IPS-15b (cell line): ENCODE measurements around the gene HAUS5.

Experiments used
- H3K27me3 ChIP-seq: one replicate; pipeline ENCODE4 v1.6.1; 2013; ENCODE audit warnings: low read length; ENCODE audit not compliant: control insufficient read depth, insufficient read depth
- H3K36me3 ChIP-seq: one replicate; pipeline ENCODE4 v1.6.1; 2013; ENCODE audit warnings: low read length; ENCODE audit not compliant: control insufficient read depth, insufficient read depth
- H3K4me1 ChIP-seq: one replicate; pipeline ENCODE4 v1.6.1; 2013; ENCODE audit warnings: mild to moderate bottlenecking, low read length; ENCODE audit not compliant: control insufficient read depth, insufficient read depth
- H3K4me3 ChIP-seq: one replicate; pipeline ENCODE4 v1.5.1; 2013; ENCODE audit warnings: low read depth, low read length
- H3K9ac ChIP-seq: one replicate; pipeline ENCODE4 v1.6.1; 2013; ENCODE audit warnings: low read depth, mild to moderate bottlenecking, low read length
- H3K9me3 ChIP-seq: one replicate; pipeline ENCODE4 v1.6.1; 2013; ENCODE audit warnings: mild to moderate bottlenecking, low read length; ENCODE audit not compliant: control insufficient read depth, insufficient read depth

HAUS5 gene

GRCh38 chr19:35612224-35612558 lies 344 bp upstream of the HAUS5 start:
- H3K27me3 ChIP-seq, result peaks cover 5% of the 10 kb centered on the region
- peak overlapping the region; percentile 92 for H3K4me3 ChIP-seq
- no peaks in the 10 kb centered on the region for H3K9me3 ChIP-seq
- no peak overlapping the region for H3K9ac ChIP-seq
- H3K4me1 ChIP-seq, result no peaks in the 10 kb centered on the region
- peaks cover 15% of the 10 kb centered on the region for H3K36me3 ChIP-seq

DNA sequence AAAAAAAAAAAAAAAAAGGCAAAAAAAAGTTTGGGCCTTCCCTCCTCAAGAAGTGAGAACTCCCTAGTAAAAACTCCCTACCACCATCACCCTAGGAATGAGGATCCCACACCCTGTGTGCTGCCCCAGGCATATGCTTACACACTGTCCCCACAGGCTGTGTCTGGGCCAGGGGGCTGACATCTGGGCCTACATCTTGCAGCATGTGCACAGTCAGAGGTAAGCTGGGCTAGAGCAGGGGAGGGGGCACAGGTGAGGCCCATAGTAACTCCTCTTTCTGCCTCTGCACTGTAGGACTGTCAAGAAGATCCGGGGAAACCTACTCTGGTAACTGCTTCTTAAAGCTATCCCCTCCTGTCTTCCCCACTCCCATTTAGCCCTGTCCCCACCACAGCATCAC lies 1.0 kb downstream of the HAUS5 start:
- peaks cover 15% of the 10 kb centered on the region for H3K36me3 ChIP-seq
- H3K9me3 ChIP-seq, result no peaks in the 10 kb centered on the region
- peak overlapping the region; percentile 92 for H3K4me3 ChIP-seq
- H3K27me3 ChIP-seq, result peaks cover 5% of the 10 kb centered on the region
- no peaks in the 10 kb centered on the region for H3K4me1 ChIP-seq
- no peak overlapping the region for H3K9ac ChIP-seq

- H3K36me3 ChIP-seq, result peaks cover 15% of the 10 kb centered on the region
- peaks cover 5% of the 10 kb centered on the region for H3K27me3 ChIP-seq
- no peak overlapping the region for H3K4me3 ChIP-seq
- H3K9ac ChIP-seq, result no peak overlapping the region
- no peaks in the 10 kb centered on the region for H3K4me1 ChIP-seq
- H3K9me3 ChIP-seq, result no peaks in the 10 kb centered on the region
Measured at GRCh38 chr19:35615036-35615435, 2.5 kb downstream of the HAUS5 start.

DNA sequence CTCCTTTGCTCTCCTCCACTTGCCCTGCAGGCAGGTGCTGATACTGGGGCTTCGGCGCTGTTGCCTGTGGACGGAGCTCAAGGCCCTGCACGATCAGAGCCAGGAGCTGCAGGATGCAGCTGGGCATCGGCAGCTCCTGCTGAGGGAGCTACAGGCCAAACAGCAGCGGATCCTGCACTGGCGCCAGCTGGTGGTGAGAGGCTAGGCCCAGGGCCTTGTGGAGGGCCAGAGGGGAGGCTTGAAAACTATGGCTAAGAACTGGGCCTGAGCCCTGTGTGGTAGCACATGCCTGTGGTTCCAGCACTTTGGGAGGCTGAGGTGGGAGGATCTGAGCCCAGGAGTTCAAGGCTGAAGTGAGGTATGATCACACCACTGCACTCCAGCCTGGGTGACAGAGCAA lies 6.3 kb downstream of the HAUS5 start:
- H3K4me1 ChIP-seq, result no peaks in the 10 kb centered on the region
- H3K4me3 ChIP-seq, result no peak overlapping the region
- H3K27me3 ChIP-seq, result no peaks in the 10 kb centered on the region
- peaks cover 24% of the 10 kb centered on the region for H3K36me3 ChIP-seq
- no peak overlapping the region for H3K9ac ChIP-seq
- H3K9me3 ChIP-seq, result no peaks in the 10 kb centered on the region

DNA sequence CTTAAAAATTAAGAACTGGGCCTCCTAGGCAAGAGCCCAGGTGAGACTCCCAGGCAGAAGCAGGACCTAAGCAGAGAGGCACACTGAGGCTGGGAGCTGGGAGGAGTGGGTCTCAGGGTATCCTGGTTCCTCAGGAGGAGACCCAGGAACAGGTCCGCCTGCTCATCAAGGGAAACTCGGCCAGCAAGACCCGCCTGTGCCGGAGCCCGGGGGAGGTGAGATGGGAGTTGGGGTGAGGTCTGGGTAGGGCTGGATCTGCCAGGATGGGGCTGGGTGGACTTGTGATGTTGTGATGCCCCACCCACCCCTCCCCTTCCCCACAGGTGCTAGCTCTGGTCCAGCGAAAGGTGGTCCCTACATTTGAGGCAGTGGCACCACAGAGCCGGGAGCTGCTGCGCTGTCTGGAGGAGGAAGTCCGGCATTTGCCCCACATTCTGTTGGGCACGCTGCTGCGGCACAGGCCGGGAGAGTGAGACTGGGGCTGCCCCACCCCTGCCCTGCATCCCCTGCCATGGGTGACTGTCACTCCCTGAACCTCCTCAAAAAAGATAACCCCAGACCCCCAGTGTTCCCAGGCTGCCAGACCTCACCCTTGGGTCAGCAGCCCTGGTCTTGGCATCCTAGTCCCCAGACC lies 6.9 kb downstream of the HAUS5 start:
- H3K4me1 ChIP-seq, result no peaks in the 10 kb centered on the region
- no peak overlapping the region for H3K4me3 ChIP-seq
- no peak overlapping the region for H3K9ac ChIP-seq
- no peaks in the 10 kb centered on the region for H3K27me3 ChIP-seq
- H3K36me3 ChIP-seq, result peaks cover 24% of the 10 kb centered on the region
- no peaks in the 10 kb centered on the region for H3K9me3 ChIP-seq

GRCh38 chr19:35620001-35620400 lies 7.5 kb downstream of the HAUS5 start:
- Histone ChIP-seq H3K9ac (no peak overlapping the region), H3K4me3 (no peak overlapping the region), H3K4me1 (no peaks in the 10 kb centered on the region), H3K27me3 (no peaks in the 10 kb centered on the region), H3K36me3 (peaks cover 19% of the 10 kb centered on the region), H3K9me3 (no peaks in the 10 kb centered on the region)

GRCh38 chr19:35621708-35622107 lies 9.2 kb downstream of the HAUS5 start:
- Histone ChIP-seq H3K36me3 (peaks cover 14% of the 10 kb centered on the region), H3K9ac (no peak overlapping the region), H3K9me3 (no peaks in the 10 kb centered on the region)

GRCh38 chr19:35622750-35623149 lies 10.2 kb downstream of the HAUS5 start:
- Histone ChIP-seq H3K9me3 (no peaks in the 10 kb centered on the region), H3K4me1 (no peaks in the 10 kb centered on the region), H3K36me3 (peaks cover 9% of the 10 kb centered on the region), H3K9ac (peak overlapping the region; percentile 54), H3K4me3 (no peak overlapping the region), H3K27me3 (no peaks in the 10 kb centered on the region)

More at GRCh38 chr19:35621708-35622107, 9.2 kb downstream of the HAUS5 start:
- Histone ChIP-seq H3K4me1 (no peaks in the 10 kb centered on the region), H3K4me3 (no peak overlapping the region), H3K27me3 (no peaks in the 10 kb centered on the region)

GRCh38 chr19:35623327-35624010 lies 10.9 kb downstream of the HAUS5 start:
- Histone ChIP-seq H3K4me1 (no peaks in the 10 kb centered on the region), H3K36me3 (peaks cover 9% of the 10 kb centered on the region), H3K9ac (no peak overlapping the region), H3K9me3 (no peaks in the 10 kb centered on the region), H3K4me3 (no peak overlapping the region), H3K27me3 (no peaks in the 10 kb centered on the region)

- Histone ChIP-seq H3K9me3 (no peaks in the 10 kb centered on the region), H3K36me3 (peaks cover 25% of the 10 kb centered on the region), H3K4me3 (peak overlapping the region; percentile 80), H3K4me1 (no peaks in the 10 kb centered on the region), H3K27me3 (no peaks in the 10 kb centered on the region), H3K9ac (peak overlapping the region; percentile 70)
Measured at GRCh38 chr19:35628264-35628564, 15.7 kb downstream of the HAUS5 start.

DNA sequence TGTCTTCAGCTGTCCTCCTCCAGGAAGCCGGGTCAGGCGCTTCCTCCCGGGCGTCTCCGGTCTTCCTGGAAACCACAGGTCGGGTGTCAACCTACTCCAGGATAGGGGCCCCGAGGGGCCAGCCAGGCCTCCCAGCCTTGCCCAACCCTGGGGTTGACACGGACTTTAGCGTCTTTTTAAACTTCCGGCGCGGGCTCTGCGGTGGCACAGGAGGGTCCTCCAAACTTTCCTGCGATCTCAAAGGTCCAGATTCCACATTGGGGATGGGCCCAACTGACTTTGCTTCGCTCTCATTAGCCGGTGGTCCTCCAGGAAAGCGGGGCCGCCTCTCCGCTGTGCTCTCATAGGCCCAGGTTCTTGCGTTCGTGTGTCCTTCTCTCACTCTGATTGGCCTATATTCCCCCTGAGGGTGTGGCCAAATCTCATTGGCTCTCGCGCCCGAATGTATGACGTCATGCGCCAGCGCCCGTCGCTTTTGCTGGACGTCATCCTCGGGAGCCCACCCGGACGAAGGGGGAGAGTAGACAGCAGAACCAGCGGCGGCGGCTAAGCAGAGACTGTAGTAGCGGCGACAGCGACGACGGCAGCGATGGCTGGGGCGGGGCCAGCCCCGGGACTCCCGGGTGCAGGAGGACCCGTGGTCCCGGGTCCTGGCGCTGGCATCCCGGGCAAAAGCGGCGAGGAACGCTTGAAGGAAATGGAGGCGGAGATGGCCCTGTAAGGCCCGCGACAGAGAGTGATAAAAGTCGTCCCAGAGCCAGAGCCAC lies 16.2 kb downstream of the HAUS5 start, which contains the start of gene RBM42:
TSS of gene RBM42 (plus strand) at position 472 of the 767 bp plus-strand sequence. CDS start at position 590, 118 bp downstream.
- peak within 1 kb of the TSS; percentile 70 for H3K9ac ChIP-seq
- H3K4me3 ChIP-seq, result peak within 1 kb of the TSS; percentile 84
- H3K36me3 ChIP-seq, result peaks cover 23% of the 10 kb centered on the region
- no peaks in the 10 kb centered on the region for H3K4me1 ChIP-seq
- H3K27me3 ChIP-seq, result no peaks in the 10 kb centered on the region
- no peaks in the 10 kb centered on the region for H3K9me3 ChIP-seq

DNA sequence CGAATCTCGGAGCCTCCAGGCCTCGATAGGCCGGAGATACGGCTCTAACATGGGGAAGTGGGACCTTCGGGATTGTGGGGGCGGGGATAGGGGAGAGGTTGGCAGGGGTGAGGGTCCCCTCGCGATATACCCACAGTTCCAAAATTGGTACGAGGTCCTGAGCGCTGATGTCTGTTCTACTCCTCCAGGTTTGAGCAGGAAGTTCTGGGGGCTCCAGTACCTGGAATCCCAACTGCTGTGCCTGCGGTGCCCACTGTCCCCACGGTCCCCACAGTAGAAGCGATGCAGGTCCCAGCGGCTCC lies 16.7 kb downstream of the HAUS5 start:
- H3K9ac ChIP-seq, result peak overlapping the region; percentile 70
- no peaks in the 10 kb centered on the region for H3K27me3 ChIP-seq
- no peaks in the 10 kb centered on the region for H3K9me3 ChIP-seq
- peak overlapping the region; percentile 84 for H3K4me3 ChIP-seq
- no peaks in the 10 kb centered on the region for H3K4me1 ChIP-seq
- peaks cover 28% of the 10 kb centered on the region for H3K36me3 ChIP-seq
